Activated CD8-positive, alpha-beta T cell treated with anti-CD3 and anti-CD28 coated beads for 36 hours (primary cell): ENCODE results near the gene ZNF467. TPM values are rescaled to one million over a fixed set of nuclear protein-coding genes. Genes with fewer than 3 reads are reported as not detected.

Experiments used
- ATAC-seq: fragments of 200-7000 bp; cut with Tn5 transposase; one replicate; pipeline ENCODE4 v1.10.0; 2021; ENCODE audit warnings: mild to moderate bottlenecking, moderate library complexity
- CTCF ChIA-PET: fragments of 350-600 bp; sonication (Branson Sonifier 250); formaldehyde crosslinking; loops from one replicate; lab custom pipeline; 2021; ENCODE audit warnings: antibody characterized with exemption; lab: Charles Lee
- POLR2A ChIA-PET: fragments of 350-600 bp; sonication (Branson Sonifier 250); formaldehyde crosslinking; loops from one replicate; lab custom pipeline; 2021; ENCODE audit warnings: antibody characterized with exemption; lab: Charles Lee
- DNase-seq: peaks from one replicate; pipeline ENCODE4 v3.0.0-alpha.2; 2020
- H3K27ac Mint-ChIP-seq: one replicate; pipeline ENCODE4 v1.8.0; 2021; ENCODE audit warnings: mild to moderate bottlenecking, mixed read lengths
- H3K27me3 Mint-ChIP-seq: one replicate; pipeline ENCODE4 v1.8.0; 2021; ENCODE audit warnings: mixed read lengths
- H3K36me3 Mint-ChIP-seq: one replicate; pipeline ENCODE4 v1.8.0; 2021; ENCODE audit warnings: low read depth, mixed read lengths
- H3K4me1 Mint-ChIP-seq: one replicate; pipeline ENCODE4 v1.8.0; 2021; ENCODE audit warnings: low read depth, mixed read lengths
- H3K4me3 Mint-ChIP-seq: one replicate; pipeline ENCODE4 v1.8.0; 2021; ENCODE audit warnings: mild to moderate bottlenecking, moderate library complexity, mixed read lengths
- H3K9me3 Mint-ChIP-seq: one replicate; pipeline ENCODE4 v1.8.0; 2021; ENCODE audit warnings: mixed read lengths
- CTCF ChIP-seq: fragments of 200-600 bp; IDR thresholded peaks from one replicate; pipeline ENCODE4 v1.8.0; 2022; ENCODE audit warnings: antibody characterized with exemption, mild to moderate bottlenecking
- intact Hi-C: fragments of 100-400 bp; cut with micrococcal nuclease; formaldehyde crosslinking; loops from one replicate; pipeline ENCODE4 v1.10.0; 2022
- total RNA-seq, 2 experiments: library from RNA; stranded (reverse); gene quantifications; one replicate each; pipeline ENCODE4 v1.2.3, GENCODE V29; 2021

The ZNF467 gene
- total RNA-seq, 2 experiments from 2014 or later = 0.09 TPM; not detected in 1

- H3K27ac Mint-ChIP-seq = no peak overlapping the region
- CTCF ChIA-PET = interaction anchor here (1.1 to 1.5 kb wide), 2 partner anchors 19 to 26 kb away, joined by 3 to 4 read pairs; no protein-coding TSS in a partner anchor
- peaks cover 7% of the 10 kb centered on the region for H3K4me1 Mint-ChIP-seq
Observed at GRCh38 chr7:149813254-149814035, 40.1 kb upstream of the ZNF467 start.

GRCh38 chr7:149811831-149812490 lies 38.6 kb upstream of the ZNF467 start:
- Mint-ChIP-seq H3K9me3 (no peaks in the 10 kb centered on the region), H3K36me3 (no peaks in the 10 kb centered on the region), H3K27me3 (no peaks in the 10 kb centered on the region), H3K4me3 (no peak overlapping the region), H3K27ac (no peak overlapping the region), H3K4me1 (peaks cover 7% of the 10 kb centered on the region)
- CTCF ChIA-PET = interaction anchor here (1.5 kb wide), 1 partner anchor 28 kb away, joined by 4 read pairs; no protein-coding TSS in a partner anchor
- POLR2A ChIA-PET = no interaction called here
- no peak for DNase-seq
- intact Hi-C loops = no loop called here
- TF ChIP-seq CTCF = no peak
- ATAC-seq = no peak

More at GRCh38 chr7:149813254-149814035, 40.1 kb upstream of the ZNF467 start:
- Mint-ChIP-seq H3K9me3 (no peaks in the 10 kb centered on the region), H3K36me3 (no peaks in the 10 kb centered on the region), H3K27me3 (no peaks in the 10 kb centered on the region), H3K4me3 (no peak overlapping the region)
- peak; percentile 47 for ATAC-seq
- POLR2A ChIA-PET = no interaction called here
- intact Hi-C loops = no loop called here
- DNase-seq = no peak
- no peak for TF ChIP-seq CTCF

- Mint-ChIP-seq H3K4me3 (no peak overlapping the region), H3K4me1 (peaks cover 7% of the 10 kb centered on the region), H3K27ac (no peak overlapping the region), H3K36me3 (no peaks in the 10 kb centered on the region), H3K9me3 (no peaks in the 10 kb centered on the region), H3K27me3 (no peaks in the 10 kb centered on the region)
- intact Hi-C loops = no loop called here
- peak; percentile 31 for TF ChIP-seq CTCF
- DNase-seq (no peak), ATAC-seq (no peak)
- ChIA-PET CTCF (no interaction called here), POLR2A (no interaction called here)
Observed at GRCh38 chr7:149811221-149811620, 37.8 kb upstream of the ZNF467 start.

GRCh38 chr7:149809215-149809614 lies 35.8 kb upstream of the ZNF467 start:
- Mint-ChIP-seq H3K4me1 (peaks cover 7% of the 10 kb centered on the region), H3K4me3 (no peak overlapping the region), H3K27ac (no peak overlapping the region), H3K36me3 (no peaks in the 10 kb centered on the region), H3K9me3 (no peaks in the 10 kb centered on the region), H3K27me3 (no peaks in the 10 kb centered on the region)
- TF ChIP-seq CTCF = no peak
- intact Hi-C loops = no loop called here
- CTCF ChIA-PET = interaction anchor here (1.6 to 3.2 kb wide), 2 partner anchors 9 to 74 kb away, joined by 4 to 9 read pairs; no protein-coding TSS in a partner anchor
- DNase-seq (no peak), ATAC-seq (no peak)
- POLR2A ChIA-PET = no interaction called here
